ENCODE data around the gene FAM200B. TPM values are rescaled to one million over a fixed set of nuclear protein-coding genes. Genes with fewer than 3 reads are reported as not detected.
A peak's percentile ranks its signal among the peaks of the same experiment; 100 is the strongest.

FAM200B gene
- 36.2 and 46.3 TPM in 2 replicates for polyA plus RNA-seq (2012; rRNA removed)
- 57.4 and 70.0 TPM in 2 replicates for polyA plus RNA-seq (2012; cell fraction: cytosol; rRNA removed)
- 34.4 and 36.3 TPM in 2 replicates for polyA plus RNA-seq (2012; cell fraction: nucleus; rRNA removed)

- Histone ChIP-seq H3F3A (replicated peaks; ENCODE audit: insufficient read depth) (peaks cover 12% of the 10 kb centered on the region), H3K9me3 (no peaks in the 10 kb centered on the region), H3K4me3 (ENCODE audit: low read depth in 2 of 2, low read length in 1 of 2) (peak within 1 kb of the TSS; percentile 85 to 96), H3K27me3 (ENCODE audit: insufficient read depth) (no peaks in the 10 kb centered on the region), H3K79me2 (ENCODE audit: insufficient read depth) (peaks cover 96% of the 10 kb centered on the region), H4K20me1 (ENCODE audit: insufficient read depth) (no peaks in the 10 kb centered on the region), H2AFZ (ENCODE audit: low read depth) (peak within 1 kb of the TSS; percentile 83), H3K4me2 (peak within 1 kb of the TSS; percentile 75), H3K4me1 (ENCODE audit: control insufficient read depth in 1 of 2, insufficient read depth in 2 of 2, low read depth in 1 of 2, low read length in 1 of 2) (peaks cover 14 to 31% of the 10 kb centered on the region in 2 experiments; a peak in 3 of 4 replicates), H3K9me2 (no peaks in the 10 kb centered on the region), H3K27ac (ENCODE audit: low read depth in 2 of 2, low read length in 1 of 2) (peak within 1 kb of the TSS; percentile 96 to 98), H3K9ac (peak within 1 kb of the TSS; percentile 98), H3K36me3 (replicated peaks in 1 of 2; ENCODE audit: control insufficient read depth in 1 of 2, insufficient read depth in 2 of 2, low read length in 1 of 2) (peaks cover 25 to 30% of the 10 kb centered on the region in 2 experiments)
- ChIA-PET CTCF (interaction anchor here (0.7 to 1.9 kb wide), 6 partner anchors 10 to 202 kb away, joined by 3 to 5 read pairs (median 3); no protein-coding TSS in a partner anchor), POLR2A (interaction anchor here (1.5 to 2.5 kb wide), 2 partner anchors 27 to 202 kb away, joined by 3 to 15 read pairs; partner anchors contain the start of gene FBXL5)
- WGBS (ENCODE audit: low lambda C conversion rate), result 1% methylated on average over 28 of the region's 56 CpGs
- DNase-seq, result peak; percentile 99
- TF ChIP-seq EP300 (IDR thresholded peaks at IDR 0.05; ENCODE audit: borderline replicate concordance in 1 of 2, low read depth in 1 of 2, low read length in 1 of 2) (peak in 1 of 2 experiments; percentile 33; a peak in 1 of 4 replicates), TAF1 (IDR thresholded peaks at IDR 0.05; ENCODE audit: borderline replicate concordance, low read depth, low read length) (peak; percentile 87), PBX3 (IDR thresholded peaks at IDR 0.05) (peak; percentile 9; the same call in 1 of the 2 replicates), CHD2 (IDR thresholded peaks at IDR 0.05; ENCODE audit: low read length, partially characterized antibody) (peak; percentile 100), SMC3 (IDR thresholded peaks at IDR 0.05; ENCODE audit: low read depth, low read length) (no peak), ELF1 (IDR thresholded peaks at IDR 0.05) (peak; percentile 78), RFX5 (IDR thresholded peaks at IDR 0.05; ENCODE audit: low read length) (no peak), YY1 (IDR thresholded peaks at IDR 0.05; ENCODE audit: low read depth) (no peak; the same call in 1 of the 2 replicates), JUND (IDR thresholded peaks at IDR 0.05) (no peak), MEF2A (IDR thresholded peaks at IDR 0.05; ENCODE audit: borderline replicate concordance, low read depth) (no peak), MAX (IDR thresholded peaks at IDR 0.05; ENCODE audit: low read depth) (peak; percentile 85), IRF3 (IDR thresholded peaks at IDR 0.05; ENCODE audit: low read depth, low read length) (no peak), MXI1 (IDR thresholded peaks at IDR 0.05; ENCODE audit: low read depth, low read length) (peak; percentile 93), ZBTB33 (IDR thresholded peaks at IDR 0.05; ENCODE audit: borderline replicate concordance, low read depth) (peak; percentile 100), EZH2phosphoT487 (IDR thresholded peaks at IDR 0.05; ENCODE audit: borderline replicate concordance, low read depth) (no peak), TCF12 (IDR thresholded peaks at IDR 0.05) (no peak), FOXM1 (IDR thresholded peaks at IDR 0.05; ENCODE audit: low read depth) (peak; percentile 46; the same call in 1 of the 2 replicates), POLR2AphosphoS5 (IDR thresholded peaks at IDR 0.05; ENCODE audit: low read depth, low read length) (peak; percentile 88), TEAD4 (IDR thresholded peaks at IDR 0.05; ENCODE audit: borderline replicate concordance, insufficient read depth) (peak; percentile 45; the same call in 1 of the 2 replicates), SIN3A (IDR thresholded peaks at IDR 0.05; ENCODE audit: borderline replicate concordance, low read depth, low read length) (peak; percentile 100), GABPA (IDR thresholded peaks at IDR 0.05; ENCODE audit: low read depth) (peak; percentile 72), REST (IDR thresholded peaks at IDR 0.05; ENCODE audit: low read depth, low read length) (no peak)
- TF ChIP-seq, protein P1, sequence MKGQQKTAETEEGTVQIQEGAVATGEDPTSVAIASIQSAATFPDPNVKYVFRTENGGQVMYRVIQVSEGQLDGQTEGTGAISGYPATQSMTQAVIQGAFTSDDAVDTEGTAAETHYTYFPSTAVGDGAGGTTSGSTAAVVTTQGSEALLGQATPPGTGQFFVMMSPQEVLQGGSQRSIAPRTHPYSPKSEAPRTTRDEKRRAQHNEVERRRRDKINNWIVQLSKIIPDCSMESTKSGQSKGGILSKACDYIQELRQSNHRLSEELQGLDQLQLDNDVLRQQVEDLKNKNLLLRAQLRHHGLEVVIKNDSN (IDR thresholded peaks at IDR 0.05; ENCODE audit: borderline replicate concordance, low read depth), result no peak
Measured at GRCh38 chr4:15681372-15682241, at the start of gene FAM200B. FAM200B (plus strand) TSS chr4:15681827; CDS start chr4:15686978, 5,151 bp downstream.
